ENCODE measurements around the gene KRTAP4-6.

- TF ChIP-seq POLR2AphosphoS5 (IDR thresholded peaks at IDR 0.05; ENCODE audit: borderline replicate concordance, low read depth, low read length): no peak
- no peak for TF ChIP-seq EZH2 (IDR thresholded peaks at IDR 0.05)
- TF ChIP-seq FOXP2 (optimal IDR thresholded peaks at IDR 0.05; ENCODE audit: control extremely low read depth, extremely low read length, insufficient read depth): no peak
Observed at GRCh38 chr17:41185001-41185400, 44.7 kb upstream of the KRTAP4-6 start.
